ENCODE measurements around the gene MS4A15. TPM values are rescaled to one million over a fixed set of nuclear protein-coding genes. Genes with fewer than 3 reads are reported as not detected.
"Not testable (repeated sequence)": the region's sequence is repeated elsewhere in the genome, so short reads cannot be mapped to it uniquely, and the experiment has no call there.

Gene MS4A15
- total RNA-seq, 2 experiments from 2014 or later: not detected

GRCh38 chr11:60758671-60759070 lies 2.0 kb downstream of the MS4A15 start:
- POLR2A ChIA-PET; H3K27ac Mint-ChIP-seq; H3K36me3 Mint-ChIP-seq (ENCODE audit: low read depth); CTCF ChIA-PET; ATAC-seq; H3K9me3 Mint-ChIP-seq (ENCODE audit: insufficient read depth); H3K4me1 Mint-ChIP-seq (ENCODE audit: low read depth); DNase-seq; H3K4me3 Mint-ChIP-seq: not testable (repeated sequence)
- peaks cover 30% of the 10 kb centered on the region for H3K27me3 Mint-ChIP-seq (ENCODE audit: low read depth)

DNA sequence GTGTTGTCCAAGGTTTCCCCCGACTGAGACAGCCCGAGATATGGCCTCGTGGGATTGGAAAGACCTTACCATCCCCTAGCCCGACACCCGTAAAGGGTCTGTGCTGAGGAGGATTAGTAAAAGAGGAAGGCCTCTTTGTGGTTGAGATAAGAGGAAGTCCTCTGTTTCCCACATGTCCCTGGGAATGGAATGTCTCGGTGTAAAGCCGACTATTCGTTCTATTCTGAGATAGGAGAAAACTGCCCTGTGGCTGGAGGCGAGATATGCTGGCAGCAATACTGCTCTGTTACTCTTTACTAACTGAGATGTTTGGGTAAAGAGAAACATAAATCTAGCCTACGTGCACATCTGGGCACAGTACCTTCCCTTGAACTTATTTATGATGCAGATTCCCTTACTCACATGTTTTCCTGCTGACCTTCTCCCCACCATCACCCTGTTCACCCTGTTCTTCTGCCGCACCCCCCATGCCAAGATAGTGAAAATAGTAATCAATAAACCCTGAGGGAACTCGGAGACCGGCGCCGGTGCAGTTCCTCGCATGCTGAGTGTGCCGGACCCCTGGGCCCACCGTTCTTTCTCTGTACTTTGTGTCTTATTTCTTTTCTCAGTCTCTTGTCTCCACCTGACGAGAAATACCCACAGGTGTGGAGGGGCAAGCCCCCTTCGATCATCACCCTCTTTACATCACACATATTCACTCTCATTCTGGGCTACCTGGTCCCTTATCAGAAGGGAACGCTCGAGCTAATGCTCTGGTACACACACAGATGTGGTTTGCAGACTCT lies 3.0 kb downstream of the MS4A15 start:
- H3K9me3 Mint-ChIP-seq (ENCODE audit: insufficient read depth); ATAC-seq; H3K4me1 Mint-ChIP-seq (ENCODE audit: low read depth); POLR2A ChIA-PET; DNase-seq; H3K4me3 Mint-ChIP-seq; H3K36me3 Mint-ChIP-seq (ENCODE audit: low read depth); H3K27ac Mint-ChIP-seq; CTCF ChIA-PET: not testable (repeated sequence)
- H3K27me3 Mint-ChIP-seq (ENCODE audit: low read depth): peaks cover 32% of the 10 kb centered on the region

DNA sequence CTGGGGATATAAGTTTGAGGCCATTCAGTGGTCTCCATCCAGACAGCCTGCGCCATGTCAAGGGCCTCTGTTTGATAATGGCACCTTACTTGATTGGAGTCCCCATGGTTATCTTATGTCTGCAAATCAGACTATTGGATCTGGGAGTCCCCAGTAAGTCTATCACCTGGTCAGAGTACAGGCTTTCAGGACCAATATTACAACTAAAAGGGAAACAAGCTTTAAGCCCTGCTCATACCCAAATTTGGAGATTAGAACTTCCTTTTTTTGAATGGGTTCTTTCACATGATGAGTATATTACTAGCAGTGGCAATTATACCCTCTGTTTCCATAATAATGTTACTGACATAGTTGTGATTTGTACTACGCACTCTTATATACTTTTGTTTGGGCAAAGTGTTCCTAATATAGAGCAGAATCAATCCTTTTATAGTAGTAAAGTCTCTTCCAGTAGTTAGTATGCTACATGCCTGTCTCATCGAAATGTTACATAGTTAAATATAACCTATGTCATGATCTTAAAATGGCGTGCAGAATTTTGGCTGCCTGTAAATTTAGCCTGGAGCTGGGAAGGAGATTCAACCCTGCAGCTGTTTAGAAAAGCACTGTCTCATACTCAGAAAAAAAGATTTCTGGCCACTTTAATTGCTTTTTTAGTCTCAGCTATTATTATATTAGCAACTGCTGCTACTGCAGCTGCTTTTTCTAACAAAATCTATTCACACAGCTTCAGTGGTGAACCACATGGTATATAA lies 4.9 kb downstream of the MS4A15 start:
- CTCF ChIA-PET: interaction anchor here (1.2 kb wide), 1 partner anchor 126 kb away, joined by 3 read pairs; no protein-coding TSS in a partner anchor
- Mint-ChIP-seq H3K4me1 (ENCODE audit: low read depth) (no peaks in the 10 kb centered on the region), H3K27me3 (ENCODE audit: low read depth) (peaks cover 32% of the 10 kb centered on the region), H3K27ac (no peak overlapping the region), H3K36me3 (ENCODE audit: low read depth) (no peaks in the 10 kb centered on the region), H3K9me3 (ENCODE audit: insufficient read depth) (no peaks in the 10 kb centered on the region), H3K4me3 (no peak overlapping the region)
- no peak for ATAC-seq
- POLR2A ChIA-PET: no interaction called here
- no peak for DNase-seq

GRCh38 chr11:60762851-60763691 lies 6.4 kb downstream of the MS4A15 start:
- Mint-ChIP-seq H3K9me3 (ENCODE audit: insufficient read depth) (no peaks in the 10 kb centered on the region), H3K27ac (no peak overlapping the region), H3K36me3 (ENCODE audit: low read depth) (no peaks in the 10 kb centered on the region), H3K27me3 (ENCODE audit: low read depth) (peaks cover 33% of the 10 kb centered on the region), H3K4me1 (ENCODE audit: low read depth) (no peaks in the 10 kb centered on the region), H3K4me3 (no peak overlapping the region)
- POLR2A ChIA-PET: no interaction called here
- no peak for ATAC-seq
- DNase-seq: no peak
- CTCF ChIA-PET: interaction anchor here (1.0 to 6.1 kb wide), 8 partner anchors 13 to 399 kb away, joined by 3 to 49 read pairs (median 4); no protein-coding TSS in a partner anchor

- Mint-ChIP-seq H3K36me3 (ENCODE audit: low read depth) (no peaks in the 10 kb centered on the region), H3K27ac (no peak overlapping the region), H3K27me3 (ENCODE audit: low read depth) (peaks cover 29% of the 10 kb centered on the region), H3K4me1 (ENCODE audit: low read depth) (no peaks in the 10 kb centered on the region), H3K9me3 (ENCODE audit: insufficient read depth) (no peaks in the 10 kb centered on the region), H3K4me3 (no peak overlapping the region)
- ATAC-seq: no peak
- DNase-seq: no peak
- CTCF ChIA-PET: interaction anchor here (1.1 to 6.1 kb wide), 5 partner anchors 13 to 135 kb away, joined by 4 to 49 read pairs (median 5); no protein-coding TSS in a partner anchor
- POLR2A ChIA-PET: no interaction called here
Observed at GRCh38 chr11:60763692-60764369, 7.2 kb downstream of the MS4A15 start.

GRCh38 chr11:60764879-60765278 lies 8.2 kb downstream of the MS4A15 start:
- no peak for DNase-seq
- ATAC-seq: no peak
- no peaks in the 10 kb centered on the region for H3K36me3 Mint-ChIP-seq (ENCODE audit: low read depth)
- H3K9me3 Mint-ChIP-seq (ENCODE audit: insufficient read depth): no peaks in the 10 kb centered on the region
- H3K27ac Mint-ChIP-seq: no peak overlapping the region
- H3K4me1 Mint-ChIP-seq (ENCODE audit: low read depth): no peaks in the 10 kb centered on the region
- H3K4me3 Mint-ChIP-seq: no peak overlapping the region
- ChIA-PET POLR2A (no interaction called here), CTCF (interaction anchor here (1.4 to 6.1 kb wide), 3 partner anchors 8 to 123 kb away, joined by 4 to 49 read pairs (median 9); partner anchors contain the start of gene MS4A15)
- peaks cover 18% of the 10 kb centered on the region for H3K27me3 Mint-ChIP-seq (ENCODE audit: low read depth)

- ChIA-PET CTCF (interaction anchor here (1.4 to 6.1 kb wide), 3 partner anchors 9 to 122 kb away, joined by 4 to 49 read pairs (median 9); partner anchors contain the start of gene MS4A15), POLR2A (no interaction called here)
- Mint-ChIP-seq H3K4me1 (ENCODE audit: low read depth) (no peaks in the 10 kb centered on the region), H3K27ac (no peak overlapping the region), H3K4me3 (no peak overlapping the region), H3K36me3 (ENCODE audit: low read depth) (no peaks in the 10 kb centered on the region), H3K9me3 (ENCODE audit: insufficient read depth) (no peaks in the 10 kb centered on the region), H3K27me3 (ENCODE audit: low read depth) (peaks cover 14% of the 10 kb centered on the region)
- no peak for DNase-seq
- ATAC-seq: no peak
Observed at GRCh38 chr11:60765355-60765754, 8.7 kb downstream of the MS4A15 start.

- POLR2A ChIA-PET: no interaction called here
- Mint-ChIP-seq H3K9me3 (ENCODE audit: insufficient read depth) (no peaks in the 10 kb centered on the region), H3K27ac (no peak overlapping the region), H3K27me3 (ENCODE audit: low read depth) (peaks cover 8% of the 10 kb centered on the region), H3K4me3 (no peak overlapping the region), H3K36me3 (ENCODE audit: low read depth) (no peaks in the 10 kb centered on the region), H3K4me1 (ENCODE audit: low read depth) (no peaks in the 10 kb centered on the region)
- DNase-seq: no peak
- CTCF ChIA-PET: interaction anchor here (0.8 to 6.1 kb wide), 3 partner anchors 10 to 136 kb away, joined by 3 to 49 read pairs (median 4); no protein-coding TSS in a partner anchor
- no peak for ATAC-seq
Observed at GRCh38 chr11:60766547-60766946, 9.9 kb downstream of the MS4A15 start.

DNA sequence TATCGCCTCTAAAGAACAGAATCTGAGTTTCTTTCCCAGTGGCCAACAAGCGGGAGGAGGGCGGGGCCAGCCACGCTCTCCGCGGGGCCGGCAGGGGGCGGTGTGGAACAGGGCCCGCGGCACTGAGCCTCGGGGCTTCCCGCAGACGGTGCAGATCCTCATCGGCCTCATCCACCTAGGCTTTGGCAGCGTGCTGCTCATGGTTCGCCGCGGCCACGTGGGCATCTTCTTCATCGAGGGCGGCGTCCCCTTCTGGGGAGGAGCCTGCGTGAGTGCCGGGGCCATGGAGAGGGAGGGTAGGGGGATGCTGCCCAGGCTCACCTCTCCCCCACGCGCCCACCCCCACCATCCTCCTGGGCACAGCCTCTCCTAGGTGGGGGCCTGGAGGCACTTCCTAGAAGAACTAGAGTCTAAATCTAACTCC lies 10.7 kb downstream of the MS4A15 start:
- ChIA-PET CTCF (interaction anchor here (0.8 to 6.1 kb wide), 2 partner anchors 9 to 120 kb away, joined by 4 to 49 read pairs; no protein-coding TSS in a partner anchor), POLR2A (no interaction called here)
- peaks cover 6% of the 10 kb centered on the region for H3K27me3 Mint-ChIP-seq (ENCODE audit: low read depth)
- H3K4me3 Mint-ChIP-seq: no peak overlapping the region
- H3K4me1 Mint-ChIP-seq (ENCODE audit: low read depth): no peaks in the 10 kb centered on the region
- H3K36me3 Mint-ChIP-seq (ENCODE audit: low read depth): no peaks in the 10 kb centered on the region
- H3K9me3 Mint-ChIP-seq (ENCODE audit: insufficient read depth): no peaks in the 10 kb centered on the region
- DNase-seq: no peak
- H3K27ac Mint-ChIP-seq: no peak overlapping the region
- no peak for ATAC-seq

- Mint-ChIP-seq H3K27ac (no peak overlapping the region), H3K27me3 (ENCODE audit: low read depth) (peaks cover 6% of the 10 kb centered on the region), H3K4me3 (no peak overlapping the region), H3K9me3 (ENCODE audit: insufficient read depth) (no peaks in the 10 kb centered on the region), H3K36me3 (ENCODE audit: low read depth) (no peaks in the 10 kb centered on the region), H3K4me1 (ENCODE audit: low read depth) (no peaks in the 10 kb centered on the region)
- POLR2A ChIA-PET: no interaction called here
- DNase-seq (no peak), ATAC-seq (no peak)
- CTCF ChIA-PET: interaction anchor here (6.1 kb wide), 1 partner anchor 8 kb away, joined by 49 read pairs; no protein-coding TSS in a partner anchor
Observed at GRCh38 chr11:60768202-60768601, 11.5 kb downstream of the MS4A15 start.

GRCh38 chr11:60769273-60769672 lies 12.6 kb downstream of the MS4A15 start:
- Mint-ChIP-seq H3K36me3 (ENCODE audit: low read depth) (no peaks in the 10 kb centered on the region), H3K9me3 (ENCODE audit: insufficient read depth) (no peaks in the 10 kb centered on the region), H3K4me1 (ENCODE audit: low read depth) (no peaks in the 10 kb centered on the region), H3K27ac (no peak overlapping the region), H3K27me3 (ENCODE audit: low read depth) (peaks cover 3% of the 10 kb centered on the region), H3K4me3 (no peak overlapping the region)
- no peak for ATAC-seq
- ChIA-PET CTCF (no interaction called here), POLR2A (no interaction called here)
- DNase-seq: no peak
